T-helper 1 cell treated with Interleukin-12 subunit alpha and Interleukin-12 subunit beta and Interleukin-4 antibody, amounts not matched to agents 30 ng/mL and 1 ng/mL, for 36 hours (primary cell): ENCODE measurements around the gene LGALS3BP. TPM values are rescaled to one million over a fixed set of nuclear protein-coding genes. Genes with fewer than 3 reads are reported as not detected.

Experiments
- intact Hi-C: fragments of 100-400 bp; cut with micrococcal nuclease; formaldehyde crosslinking; loops from one replicate; pipeline ENCODE4 v1.15.1; 2024
- total RNA-seq: library from RNA; stranded (reverse); gene quantifications from 2 replicates; pipeline ENCODE4 v1.2.3, GENCODE V29; 2022

LGALS3BP gene
- total RNA-seq, 1 donor from 2014 or later, result 224 TPM

DNA sequence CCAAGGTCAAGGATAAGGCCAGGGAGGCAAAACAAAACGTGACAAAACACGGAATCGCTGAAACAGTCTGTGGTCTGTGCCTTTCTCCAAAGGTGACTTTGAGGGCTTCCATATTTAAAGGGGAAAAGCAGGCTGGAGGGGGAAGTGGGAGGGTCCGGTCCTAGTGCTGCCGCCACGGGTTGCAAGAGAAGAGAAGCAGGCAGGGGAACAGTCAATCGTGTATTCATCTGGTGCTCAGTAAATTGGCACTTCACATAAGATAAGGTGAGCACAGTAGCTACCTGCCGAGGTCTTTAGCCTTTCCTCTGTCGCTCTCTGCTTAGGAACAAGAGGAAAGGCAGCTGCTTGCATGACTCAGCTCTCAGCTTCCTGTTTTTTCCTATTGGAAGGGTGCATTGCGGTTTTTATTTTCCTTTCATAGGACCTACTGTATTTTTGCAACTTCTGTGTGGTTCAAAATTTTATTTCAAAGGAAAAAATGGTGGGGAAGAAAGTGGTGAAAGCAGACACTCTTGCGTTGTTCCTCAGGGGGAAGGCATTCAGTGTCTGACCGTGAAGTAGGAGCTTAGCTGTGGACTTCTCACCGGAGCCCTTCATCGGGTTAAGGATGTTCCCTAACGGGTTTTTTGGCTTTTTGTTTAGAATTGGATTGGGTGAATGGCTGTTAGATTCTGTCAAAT, 7.1 kb upstream of the LGALS3BP start:
- intact Hi-C loops, result no loop called here

DNA sequence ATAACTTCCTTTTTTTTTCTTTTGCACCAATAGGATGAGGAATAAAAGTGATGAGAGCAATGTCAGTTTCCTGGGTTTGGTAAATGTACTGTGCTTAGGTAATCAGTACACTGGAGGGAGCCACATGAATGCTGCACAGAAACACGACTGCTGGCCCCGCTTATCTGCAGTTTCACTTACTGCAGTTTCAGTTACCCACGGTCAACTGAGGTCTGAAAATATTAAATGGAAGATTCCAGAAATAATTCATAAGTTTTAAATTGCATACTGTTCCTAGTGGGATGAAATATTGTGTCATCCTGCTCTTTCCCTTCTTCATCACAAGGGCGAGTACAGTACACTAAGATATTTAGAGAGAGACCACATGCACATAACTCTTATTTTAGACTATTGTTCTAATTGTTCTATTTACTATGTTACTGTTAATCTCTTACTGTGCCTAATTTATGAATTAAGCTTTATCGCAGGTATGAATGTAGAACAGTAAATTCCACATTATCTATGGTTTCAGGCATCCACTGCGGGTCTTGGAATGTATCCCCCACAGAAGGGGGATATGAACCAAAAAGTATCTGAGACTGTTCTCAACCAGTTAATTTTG, 6.4 kb upstream of the LGALS3BP start:
- intact Hi-C loops, result no loop called here

DNA sequence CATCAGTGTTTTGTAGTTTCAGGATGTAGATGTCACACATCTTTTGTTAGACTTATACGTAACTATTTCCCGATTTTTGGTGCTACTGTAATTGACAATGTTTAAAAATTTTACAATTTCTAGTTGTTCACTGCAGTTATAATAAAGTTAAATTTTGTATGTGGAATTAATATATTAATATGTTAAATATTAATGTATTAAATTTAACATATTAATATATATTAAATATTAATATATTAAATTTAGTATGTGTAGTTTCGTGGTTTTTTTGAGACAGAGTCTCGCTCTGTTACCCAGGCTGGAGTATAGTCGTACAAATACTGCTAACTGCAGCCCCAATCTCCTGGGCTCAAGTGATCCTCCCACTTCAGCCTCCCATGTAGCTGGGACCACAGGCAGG, 5.7 kb upstream of the LGALS3BP start:
- intact Hi-C loops, result no loop called here

DNA sequence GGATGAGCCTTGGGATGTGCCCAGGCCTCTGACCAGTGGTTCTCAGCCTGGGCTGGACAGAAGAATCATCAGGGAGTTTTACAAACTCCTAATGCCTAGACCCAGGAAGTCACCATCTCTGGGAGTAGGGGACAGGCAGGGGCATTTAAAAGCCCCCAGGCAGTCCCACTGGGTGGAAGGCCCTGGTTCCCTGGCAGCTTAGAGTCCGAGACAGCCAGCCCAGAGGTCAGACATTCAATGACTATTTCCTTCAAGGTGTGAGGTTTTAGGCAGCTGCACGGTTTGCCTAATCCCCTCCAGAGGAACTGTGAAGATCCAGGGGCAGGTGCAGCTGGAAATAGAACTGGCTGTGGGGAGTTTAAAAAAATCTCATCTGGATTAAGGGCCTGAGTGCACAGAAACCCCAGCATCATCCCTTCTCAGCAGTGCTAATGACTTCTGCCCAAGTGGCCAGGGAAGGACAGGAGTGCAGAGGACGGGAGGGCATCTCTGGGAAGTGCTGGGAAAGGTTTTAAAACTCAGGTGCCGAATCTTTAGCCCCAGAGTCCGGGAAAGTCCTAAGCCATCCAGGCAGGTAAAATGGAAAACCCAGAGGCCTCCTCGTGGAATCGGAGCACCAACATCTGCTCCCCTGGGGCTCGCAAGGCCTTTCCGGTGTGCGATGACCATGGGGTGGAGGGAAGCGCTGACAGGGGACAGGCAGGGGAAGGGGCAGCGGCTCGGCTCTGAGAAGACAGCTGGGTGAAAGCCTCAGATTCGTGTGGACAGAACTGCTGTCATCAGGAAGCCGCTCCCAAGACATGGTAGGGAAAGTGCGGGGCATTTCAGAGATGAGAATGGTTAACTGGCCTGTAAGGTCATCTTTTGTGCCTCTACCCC, 1.5 kb upstream of the LGALS3BP start:
- intact Hi-C loops, result no loop called here

DNA sequence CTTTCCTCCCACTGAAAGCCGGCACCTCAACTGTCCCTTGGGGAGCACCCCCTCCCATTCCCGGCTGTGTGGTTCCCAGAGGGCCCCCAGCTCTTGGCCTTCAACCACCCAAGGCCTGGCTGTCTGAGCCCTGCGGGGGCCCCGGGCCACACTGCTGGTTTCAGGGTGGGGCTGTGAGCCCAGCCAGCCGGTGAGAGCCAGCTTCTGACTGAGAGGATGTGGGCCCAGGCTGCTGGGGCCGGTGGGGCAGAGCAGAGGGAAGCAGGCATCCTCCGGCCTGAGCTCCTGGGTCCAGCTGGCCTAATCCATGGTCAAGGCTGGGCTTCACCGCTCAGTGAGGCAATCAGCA, 875 bp upstream of the LGALS3BP start:
- intact Hi-C loops, result no loop called here

DNA sequence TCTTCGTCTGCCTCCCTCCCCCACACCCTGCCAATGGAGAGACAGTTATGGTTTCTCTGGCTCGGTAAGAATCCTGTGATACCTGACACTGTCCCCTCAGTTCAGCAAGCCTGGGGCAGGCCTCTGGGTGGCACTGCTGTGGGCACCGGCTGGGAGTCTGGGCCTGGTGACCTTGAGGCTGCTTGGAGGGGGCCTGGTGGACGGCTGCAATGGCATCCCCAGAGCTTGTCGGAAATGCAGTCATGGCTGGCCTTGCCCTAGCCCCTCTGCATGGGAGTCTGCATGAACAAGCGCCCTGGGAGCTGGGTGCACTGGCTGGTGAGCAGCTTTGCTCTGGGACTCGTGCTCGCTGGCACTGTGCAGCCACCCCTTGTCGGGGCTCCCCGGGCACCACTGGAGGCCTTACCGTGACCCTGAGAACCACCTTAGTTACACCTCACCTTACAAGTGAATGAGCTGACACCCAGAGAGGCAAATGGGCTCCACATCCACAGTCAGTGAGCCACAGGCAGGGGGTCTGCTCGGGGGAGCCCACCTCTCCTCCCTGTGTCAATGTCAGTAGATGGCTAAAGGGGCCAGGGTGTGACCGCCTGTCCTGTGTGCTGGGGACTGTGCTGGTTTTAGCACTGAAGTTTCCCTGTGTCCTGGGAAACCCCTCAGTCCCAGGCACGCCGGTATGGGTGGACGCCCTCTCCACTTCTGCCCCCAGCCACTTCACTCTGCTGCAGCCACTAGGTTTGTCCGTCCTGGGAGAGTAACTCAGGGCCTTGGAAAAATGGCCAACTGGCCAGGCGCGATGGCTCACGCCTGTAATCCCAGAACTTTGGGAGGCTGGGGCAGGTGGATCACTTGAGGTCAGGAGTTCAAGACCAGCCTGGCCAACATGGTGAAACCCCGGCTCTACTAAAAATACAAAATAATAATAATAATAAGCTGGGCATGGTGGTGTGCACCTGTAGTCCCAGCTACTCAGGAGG, 1.4 kb downstream of the LGALS3BP start:
- intact Hi-C loops, result loop anchor here (10.0 kb wide), 2 partner anchors 243 to 813 kb away; partner anchors contain the start of gene SYNGR2

DNA sequence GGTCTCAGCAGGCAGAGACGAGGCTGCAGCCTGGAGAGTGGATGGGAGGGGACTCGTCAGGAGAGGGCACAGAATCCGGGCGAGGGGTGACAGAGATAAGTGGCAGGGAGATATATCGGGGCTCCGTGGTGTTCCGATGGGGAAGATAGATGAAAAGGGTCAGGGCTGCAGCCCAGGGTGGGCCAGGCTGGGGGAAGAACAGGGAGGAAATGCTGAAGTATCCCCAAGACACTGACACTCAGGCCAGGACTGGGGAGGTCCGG, 2.1 kb downstream of the LGALS3BP start:
- intact Hi-C loops, result loop anchor here (10.0 kb wide), 2 partner anchors 243 to 813 kb away; partner anchors contain the start of gene SYNGR2

DNA sequence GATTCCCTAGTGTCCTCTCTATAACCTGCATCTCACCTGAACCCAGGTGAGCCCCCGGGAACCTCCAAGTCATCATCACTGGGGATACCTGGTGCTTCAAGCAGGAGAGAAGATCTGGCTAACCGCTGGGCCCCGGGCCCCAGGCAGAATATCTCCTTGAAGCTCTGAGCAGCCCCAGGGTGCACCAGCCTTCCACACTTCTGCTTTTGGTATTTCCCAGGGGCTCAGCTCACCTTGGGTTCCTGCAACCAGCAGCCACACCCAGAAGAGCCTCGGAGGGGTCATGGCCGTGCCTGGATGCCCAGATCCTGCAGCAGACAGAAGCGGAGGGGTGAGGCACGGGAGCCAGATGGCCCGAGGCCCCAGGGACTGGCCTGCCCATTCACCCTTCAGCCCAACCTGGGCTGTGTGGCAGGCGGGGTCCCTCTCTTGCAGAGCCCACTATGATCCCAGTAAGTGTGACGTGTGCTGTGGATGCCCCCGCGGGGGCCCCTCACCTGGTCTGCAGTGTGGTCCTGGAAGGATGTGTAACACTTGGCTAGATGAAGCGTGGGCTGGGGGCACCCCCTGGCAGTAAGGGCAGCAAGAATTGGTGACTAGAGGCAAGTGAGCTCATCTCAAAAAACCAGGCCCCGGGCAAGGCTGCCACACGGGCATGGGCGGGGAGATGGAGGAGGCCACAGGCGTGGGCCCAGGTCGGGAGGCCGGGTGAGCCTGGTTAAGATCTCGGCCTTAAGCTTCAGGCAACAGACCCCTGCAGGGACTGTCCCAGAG, 2.6 kb downstream of the LGALS3BP start:
- intact Hi-C loops, result loop anchor here (10.0 kb wide), 2 partner anchors 242 to 812 kb away; partner anchors contain the start of gene SYNGR2

DNA sequence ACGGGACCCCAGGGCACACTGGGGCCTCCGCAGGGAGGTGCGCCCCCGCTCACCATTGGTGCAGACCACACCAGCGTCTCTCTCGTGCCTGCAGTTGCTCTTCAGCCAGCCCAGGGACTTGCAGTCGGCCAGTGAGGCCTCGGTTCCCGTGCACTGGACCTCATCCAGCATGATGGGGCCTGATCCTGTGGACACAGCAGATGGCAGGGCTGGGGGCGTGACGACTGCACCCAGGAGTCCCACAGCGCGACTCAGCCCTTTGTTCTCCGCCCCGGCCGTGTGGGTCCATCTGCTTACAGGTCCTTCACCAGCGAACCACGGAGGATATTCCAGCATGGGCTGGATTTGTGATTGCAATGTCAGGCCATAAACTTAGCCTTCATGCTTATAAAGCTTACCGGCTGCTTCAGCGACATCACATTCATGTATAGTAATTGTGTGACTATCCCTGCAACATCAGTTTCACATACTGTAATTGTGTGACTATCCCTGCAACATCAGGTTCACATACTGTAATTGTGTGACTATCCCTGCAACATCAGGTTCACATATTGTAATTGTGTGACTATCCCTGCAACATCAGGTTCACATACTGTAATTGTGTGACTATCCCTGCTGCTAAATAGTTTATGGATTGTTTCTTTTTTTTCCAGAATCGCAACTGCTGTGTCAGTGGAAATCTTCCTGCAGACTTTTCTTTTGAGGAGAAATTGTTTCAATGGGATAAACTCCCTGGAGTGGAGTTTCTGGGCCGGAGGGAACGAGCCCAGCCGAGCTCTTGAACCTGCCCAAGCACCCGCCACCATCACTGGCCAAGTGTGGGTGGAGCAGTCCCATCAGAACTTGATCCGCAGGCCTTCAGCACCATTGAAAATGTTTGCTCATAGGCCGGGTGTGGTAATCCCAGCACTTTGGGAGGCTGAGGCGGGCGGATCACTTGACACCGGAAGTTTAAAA, 4.8 kb downstream of the LGALS3BP start:
- intact Hi-C loops, result loop anchor here (5.0 to 10.0 kb wide), 3 partner anchors 48 to 810 kb away; partner anchors contain the start of genes SYNGR2 and TIMP2

DNA sequence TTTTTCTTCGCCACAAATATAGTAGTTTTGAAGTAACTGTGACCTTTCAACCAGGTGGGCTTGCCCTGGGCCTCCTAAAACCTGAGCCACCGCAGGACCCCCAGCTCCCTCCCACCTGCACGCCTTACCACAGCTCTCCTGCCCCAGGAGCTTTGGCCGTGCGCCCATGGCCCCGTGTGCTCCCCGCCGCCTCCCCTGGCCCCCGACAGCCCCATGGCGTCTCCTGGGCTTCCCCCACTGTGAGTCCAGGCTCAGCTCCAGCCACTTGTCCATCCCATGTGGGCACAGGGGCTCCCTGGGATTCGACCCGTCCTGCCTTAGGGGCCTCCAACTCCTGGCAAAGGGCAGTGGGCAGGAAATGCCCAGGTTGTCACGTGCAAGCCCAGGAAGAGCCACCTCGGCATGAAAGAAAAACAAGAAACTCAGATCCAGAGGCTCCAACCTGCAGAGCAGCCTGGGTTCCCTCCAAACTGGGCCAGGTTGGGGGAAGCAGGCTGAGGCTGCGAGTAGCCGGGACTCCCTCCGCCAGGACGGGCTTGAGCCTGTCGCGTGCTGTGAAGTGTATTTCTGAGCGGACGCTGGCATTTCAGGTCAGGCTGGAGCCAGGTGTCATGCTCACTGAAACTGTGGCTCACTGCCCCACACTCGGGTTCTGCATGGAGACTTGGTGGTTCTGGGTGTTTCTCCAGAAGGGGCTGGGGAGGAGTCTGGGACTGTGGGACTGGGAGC, 5.8 kb downstream of the LGALS3BP start:
- intact Hi-C loops, result loop anchor here (5.0 to 10.0 kb wide), 3 partner anchors 47 to 809 kb away; partner anchors contain the start of genes SYNGR2 and TIMP2

DNA sequence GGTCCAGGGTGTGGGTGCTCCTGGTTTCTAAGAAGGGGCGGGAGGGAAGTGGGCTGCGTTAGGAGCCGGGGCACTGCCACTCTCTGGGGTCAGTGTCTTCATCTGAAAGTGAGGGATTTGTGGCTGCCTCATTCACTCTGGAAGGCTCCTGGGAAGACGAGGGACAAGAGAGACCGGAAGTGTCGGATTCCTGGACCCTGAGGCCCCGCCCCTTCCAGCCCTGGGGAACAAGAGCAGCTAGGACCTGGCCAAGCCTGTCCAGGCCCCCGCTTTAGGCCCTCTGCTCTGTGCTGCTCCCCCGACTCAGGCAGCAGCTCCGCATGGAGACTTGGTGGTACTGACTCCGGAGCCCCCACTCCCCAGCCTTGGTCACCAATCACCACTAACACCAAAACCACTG, 6.5 kb downstream of the LGALS3BP start:
- intact Hi-C loops, result loop anchor here (5.0 to 10.0 kb wide), 3 partner anchors 46 to 808 kb away; partner anchors contain the start of genes SYNGR2 and TIMP2

DNA sequence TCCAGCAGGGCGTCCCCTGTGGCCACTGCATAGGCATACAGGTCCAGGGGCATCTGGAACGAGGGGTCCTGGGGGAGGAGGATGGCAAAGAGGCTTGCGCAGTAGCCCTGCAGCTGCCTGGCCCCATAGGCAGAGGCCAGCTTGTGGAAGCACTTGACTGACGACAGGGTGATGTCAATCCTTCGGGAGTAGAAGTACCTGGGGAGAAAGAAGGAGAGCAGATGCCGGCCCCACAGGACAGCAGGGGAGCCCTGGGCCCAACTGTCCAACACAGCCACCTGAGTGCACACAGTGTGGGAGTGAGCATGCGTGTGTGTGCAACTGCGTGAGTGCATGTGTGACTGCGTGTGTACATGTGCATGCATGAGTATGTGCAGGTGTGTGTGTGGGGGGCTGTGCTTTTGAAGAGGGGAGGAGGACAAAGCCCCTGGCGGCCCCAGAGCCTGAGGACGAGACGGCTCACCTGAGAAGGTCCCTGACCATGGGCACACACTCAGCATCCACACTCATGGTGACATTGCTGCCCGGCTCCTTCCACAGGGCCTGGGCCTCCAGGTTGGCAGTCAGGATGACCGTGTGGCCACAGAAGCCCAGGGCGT, 7.1 kb downstream of the LGALS3BP start:
- intact Hi-C loops, result loop anchor here (5.0 to 10.0 kb wide), 3 partner anchors 45 to 808 kb away; partner anchors contain the start of genes SYNGR2 and TIMP2

DNA sequence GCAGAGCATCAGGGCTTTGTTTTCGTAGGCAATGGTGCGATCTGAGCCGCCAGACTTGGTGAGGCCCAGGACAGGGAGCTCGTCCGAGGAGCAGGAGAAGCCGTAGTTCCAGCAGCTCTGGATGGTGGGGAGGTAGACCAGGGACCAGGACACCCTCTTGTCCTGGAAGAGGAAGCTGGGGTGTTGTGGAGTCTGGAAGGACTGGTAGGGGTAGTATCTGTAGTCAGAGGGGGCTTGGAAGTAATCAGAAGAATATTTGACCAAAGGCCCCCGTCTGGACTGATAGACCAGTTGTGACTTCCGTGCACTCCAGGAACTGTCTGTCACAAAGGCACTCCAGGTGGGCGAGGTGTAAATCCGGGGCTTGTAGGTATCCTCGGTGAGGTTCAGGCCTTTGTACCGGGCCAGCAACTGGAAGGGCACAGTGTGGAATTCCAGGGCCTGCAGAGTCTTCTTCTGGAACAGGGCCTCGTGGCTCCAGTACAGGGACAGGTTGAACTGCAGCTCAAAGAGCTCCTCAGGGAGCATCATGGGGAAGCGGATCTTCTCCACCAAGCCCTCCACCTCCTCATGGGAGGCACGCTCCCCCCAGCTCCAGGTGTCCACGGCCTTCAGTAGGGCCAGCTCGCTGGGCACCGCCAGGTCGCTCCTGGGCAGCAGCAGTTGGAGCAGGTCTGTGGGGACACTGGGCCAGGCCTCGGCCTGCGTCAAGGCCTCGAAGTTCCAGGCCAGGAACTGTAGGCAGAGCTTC, 7.8 kb downstream of the LGALS3BP start:
- intact Hi-C loops, result loop anchor here (1.0 to 10.0 kb wide), 5 partner anchors 45 to 807 kb away; partner anchors contain the start of genes SYNGR2 and TIMP2

DNA sequence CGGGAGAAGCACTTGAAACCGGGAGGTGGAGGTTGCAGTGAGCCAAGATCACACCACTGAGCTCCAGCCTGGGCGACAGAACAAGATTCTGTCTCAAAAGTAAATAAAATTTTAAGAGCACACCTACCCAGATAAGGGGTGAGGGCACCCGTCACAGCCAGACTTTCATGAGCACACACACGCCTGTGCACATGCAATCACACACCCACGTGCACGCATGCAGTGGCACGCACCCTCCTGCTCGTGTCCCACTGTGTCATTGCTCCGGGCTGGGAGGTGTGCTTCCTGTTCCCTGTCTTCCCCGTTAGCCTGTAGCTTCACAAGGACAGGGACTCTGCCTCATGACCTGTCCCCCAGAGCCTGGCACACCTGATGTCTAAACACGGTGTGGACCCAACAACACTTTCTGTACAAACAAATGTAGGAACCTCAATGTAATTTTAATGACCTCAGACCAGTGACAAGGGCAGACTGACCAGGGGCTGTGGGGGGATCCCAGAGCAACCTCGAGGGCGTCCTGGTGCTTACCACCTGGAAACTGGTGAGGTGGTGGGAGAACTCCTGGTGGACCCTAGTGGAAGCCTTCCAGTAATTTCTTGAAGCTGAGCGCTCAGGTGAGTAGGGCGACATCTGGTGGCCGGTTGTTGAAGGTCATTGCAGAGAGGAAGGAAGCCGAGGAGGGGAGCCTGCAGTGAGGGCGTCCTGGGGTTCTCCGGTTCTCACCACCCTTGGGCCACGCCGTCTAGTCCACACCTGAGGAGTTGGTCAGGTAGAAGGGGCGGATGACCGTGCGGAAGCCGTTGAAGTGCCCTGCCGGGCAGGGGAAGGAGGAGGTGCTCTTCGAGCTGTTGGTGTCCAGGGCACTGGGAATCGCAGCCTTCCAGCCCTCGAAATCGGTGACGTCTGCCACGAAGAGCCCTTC, 8.6 kb downstream of the LGALS3BP start:
- intact Hi-C loops, result loop anchor here (1.0 to 10.0 kb wide), 5 partner anchors 44 to 806 kb away; partner anchors contain the start of genes SYNGR2 and TIMP2

DNA sequence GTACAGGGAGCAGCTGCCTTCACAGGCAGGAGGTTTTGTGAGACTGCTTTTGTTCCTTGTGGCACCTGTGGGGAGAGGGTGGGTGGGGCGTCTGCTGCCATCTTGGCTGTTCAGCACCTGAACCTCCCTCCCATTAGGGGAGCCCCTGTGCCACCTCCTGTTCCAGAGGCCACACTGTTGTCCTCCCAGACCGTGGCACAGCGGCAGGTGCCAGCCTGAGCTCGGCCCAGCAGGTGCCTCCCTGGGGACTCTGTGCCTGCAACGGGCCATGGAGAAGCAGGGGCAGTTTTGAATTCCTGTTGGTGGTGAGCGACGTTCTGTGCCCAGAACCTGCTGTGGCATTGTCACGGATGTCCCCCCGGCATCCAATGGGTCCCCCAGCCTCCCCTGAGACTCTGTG, 9.9 kb downstream of the LGALS3BP start:
- intact Hi-C loops, result loop anchor here (5.0 to 10.0 kb wide), 3 partner anchors 43 to 805 kb away; partner anchors contain the start of genes SYNGR2 and TIMP2
